Thyroid gland (tissue), 4 donors: Measurements from ENCODE around the gene OXNAD1.

Source experiments
- POLR2A ChIP-seq, 2 donors: fragments of 450-650 bp; IDR thresholded peaks; one replicate each; pipeline ENCODE4 v1.6.1; 2017; ENCODE audit warnings: antibody characterized with exemption in 2 of 2, mild to moderate bottlenecking in 2 of 2, moderate library complexity in 1 of 2
- TF ChIP-seq, protein P1 (sequence below), 6 experiments: fragments of 200-600 bp in 3 of 6; fragments of 450-650 bp in 3 of 6; sonication (generic) in 3 of 6; IDR thresholded peaks; one replicate each; pipeline ENCODE4 v1.5.1; 2016 to 2019; ENCODE audit warnings: antibody characterized with exemption in 6 of 6, mild to moderate bottlenecking in 2 of 6, inconsistent platforms in 1 of 6, moderate library complexity in 1 of 6

DNA sequence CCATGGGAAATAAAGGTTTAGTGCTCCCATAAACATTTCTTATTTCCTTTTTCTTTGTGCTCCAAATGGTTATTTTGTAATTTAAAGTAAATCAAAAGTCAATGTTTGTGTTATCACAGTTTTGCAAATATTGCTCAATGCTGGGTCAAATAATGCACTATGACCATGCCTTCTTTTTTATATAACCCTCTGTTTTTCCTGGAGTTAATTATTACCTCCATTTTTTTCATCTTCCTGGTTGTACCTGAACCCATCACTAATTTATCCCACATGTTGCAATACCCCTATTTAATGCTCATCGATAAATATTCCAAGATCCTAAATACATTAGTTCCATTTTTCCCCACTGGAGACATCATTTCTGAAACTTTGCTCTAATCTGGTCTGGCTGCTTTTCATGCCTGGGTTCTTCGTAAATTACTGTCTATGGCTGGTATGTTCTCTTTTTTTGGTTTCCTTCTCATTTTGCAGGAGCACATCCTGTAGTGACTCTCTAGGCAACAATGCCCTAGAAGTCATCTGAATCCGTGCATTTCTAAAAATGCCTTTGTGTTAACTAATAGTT, 66.4 kb downstream of the OXNAD1 start:
- TF ChIP-seq POLR2A (IDR thresholded peaks at IDR 0.05), result no peak
- TF ChIP-seq, protein P1, sequence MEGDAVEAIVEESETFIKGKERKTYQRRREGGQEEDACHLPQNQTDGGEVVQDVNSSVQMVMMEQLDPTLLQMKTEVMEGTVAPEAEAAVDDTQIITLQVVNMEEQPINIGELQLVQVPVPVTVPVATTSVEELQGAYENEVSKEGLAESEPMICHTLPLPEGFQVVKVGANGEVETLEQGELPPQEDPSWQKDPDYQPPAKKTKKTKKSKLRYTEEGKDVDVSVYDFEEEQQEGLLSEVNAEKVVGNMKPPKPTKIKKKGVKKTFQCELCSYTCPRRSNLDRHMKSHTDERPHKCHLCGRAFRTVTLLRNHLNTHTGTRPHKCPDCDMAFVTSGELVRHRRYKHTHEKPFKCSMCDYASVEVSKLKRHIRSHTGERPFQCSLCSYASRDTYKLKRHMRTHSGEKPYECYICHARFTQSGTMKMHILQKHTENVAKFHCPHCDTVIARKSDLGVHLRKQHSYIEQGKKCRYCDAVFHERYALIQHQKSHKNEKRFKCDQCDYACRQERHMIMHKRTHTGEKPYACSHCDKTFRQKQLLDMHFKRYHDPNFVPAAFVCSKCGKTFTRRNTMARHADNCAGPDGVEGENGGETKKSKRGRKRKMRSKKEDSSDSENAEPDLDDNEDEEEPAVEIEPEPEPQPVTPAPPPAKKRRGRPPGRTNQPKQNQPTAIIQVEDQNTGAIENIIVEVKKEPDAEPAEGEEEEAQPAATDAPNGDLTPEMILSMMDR (IDR thresholded peaks at IDR 0.05), result no peak
